ENCODE results near the gene RBFOX2.

RBFOX2 gene

DNA sequence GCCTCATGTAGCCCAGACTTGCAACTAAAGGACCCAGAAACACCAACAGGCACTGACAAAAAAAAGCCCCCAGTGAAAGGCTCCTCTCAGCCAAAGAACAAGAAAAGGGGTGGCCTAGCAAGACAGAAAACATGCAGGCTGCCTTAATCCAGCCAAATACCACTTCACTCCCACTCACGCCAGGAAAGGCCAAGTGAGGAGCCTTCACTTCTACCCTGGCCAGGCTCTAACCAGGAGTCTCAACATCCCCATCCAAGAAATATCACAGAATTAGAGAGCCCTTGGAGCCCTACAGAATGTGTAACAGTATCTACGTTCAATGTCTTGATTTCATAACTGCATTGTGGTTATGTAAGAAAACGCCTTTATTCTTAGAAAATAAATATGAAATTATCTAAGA lies 162.0 kb downstream of the RBFOX2 start:
- no peak overlapping the region for H3K4me2 ChIP-seq (ENCODE audit: low read length)
- no peak overlapping the region for H3K9ac ChIP-seq
- H3K9me3 ChIP-seq (ENCODE audit: control insufficient read depth, low read length), result no peaks in the 10 kb centered on the region
- H3K36me3 ChIP-seq (ENCODE audit: control insufficient read depth, insufficient read depth, low read length), result no peaks in the 10 kb centered on the region
- H2AFZ ChIP-seq, result no peak overlapping the region
- H3K4me1 ChIP-seq, result peaks cover 10% of the 10 kb centered on the region
- H3K27me3 ChIP-seq (ENCODE audit: control insufficient read depth, insufficient read depth, low read length), result no peaks in the 10 kb centered on the region
- H3K79me2 ChIP-seq, result peaks cover 19% of the 10 kb centered on the region
- no peak for TF ChIP-seq CTCF (IDR thresholded peaks at IDR 0.05)
- no peak overlapping the region for H3K4me3 ChIP-seq (ENCODE audit: low read depth, low read length)
- H3K27ac ChIP-seq, result no peak overlapping the region

GRCh38 chr22:35864545-35865165 lies 164.0 kb downstream of the RBFOX2 start:
- TF ChIP-seq CTCF (IDR thresholded peaks at IDR 0.05), result no peak
- Histone ChIP-seq H3K27ac (no peak overlapping the region), H3K27me3 (ENCODE audit: control insufficient read depth, insufficient read depth, low read length) (no peaks in the 10 kb centered on the region), H3K79me2 (peaks cover 25% of the 10 kb centered on the region), H3K9me3 (ENCODE audit: control insufficient read depth, low read length) (no peaks in the 10 kb centered on the region), H3K4me1 (peaks cover 10% of the 10 kb centered on the region), H2AFZ (no peak overlapping the region), H3K9ac (no peak overlapping the region), H3K36me3 (ENCODE audit: control insufficient read depth, insufficient read depth, low read length) (no peaks in the 10 kb centered on the region), H3K4me2 (ENCODE audit: low read length) (no peak overlapping the region), H3K4me3 (ENCODE audit: low read depth, low read length) (no peak overlapping the region)

- Histone ChIP-seq H3K79me2 (peaks cover 25% of the 10 kb centered on the region), H3K9me3 (ENCODE audit: control insufficient read depth, low read length) (no peaks in the 10 kb centered on the region), H2AFZ (no peak overlapping the region), H3K4me3 (ENCODE audit: low read depth, low read length) (no peak overlapping the region), H3K4me2 (ENCODE audit: low read length) (no peak overlapping the region), H3K4me1 (peaks cover 10% of the 10 kb centered on the region), H3K36me3 (ENCODE audit: control insufficient read depth, insufficient read depth, low read length) (no peaks in the 10 kb centered on the region), H3K27ac (no peak overlapping the region), H3K27me3 (ENCODE audit: control insufficient read depth, insufficient read depth, low read length) (no peaks in the 10 kb centered on the region), H3K9ac (no peak overlapping the region)
- no peak for TF ChIP-seq CTCF (IDR thresholded peaks at IDR 0.05)
These were observed 165.2 kb downstream of the RBFOX2 start for GRCh38 chr22:35863432-35863831.

- H3K79me2 ChIP-seq, result peaks cover 23% of the 10 kb centered on the region
- H3K4me2 ChIP-seq (ENCODE audit: low read length), result no peak overlapping the region
- TF ChIP-seq CTCF (IDR thresholded peaks at IDR 0.05), result no peak
- no peaks in the 10 kb centered on the region for H3K9me3 ChIP-seq (ENCODE audit: control insufficient read depth, low read length)
- peaks cover 10% of the 10 kb centered on the region for H3K4me1 ChIP-seq
- H3K9ac ChIP-seq, result no peak overlapping the region
- no peaks in the 10 kb centered on the region for H3K36me3 ChIP-seq (ENCODE audit: control insufficient read depth, insufficient read depth, low read length)
- H3K27ac ChIP-seq, result no peak overlapping the region
- H3K27me3 ChIP-seq (ENCODE audit: control insufficient read depth, insufficient read depth, low read length), result no peaks in the 10 kb centered on the region
- H2AFZ ChIP-seq, result no peak overlapping the region
- H3K4me3 ChIP-seq (ENCODE audit: low read depth, low read length), result no peak overlapping the region
These were observed 165.9 kb downstream of the RBFOX2 start for GRCh38 chr22:35862697-35863096.

- no peaks in the 10 kb centered on the region for H3K36me3 ChIP-seq (ENCODE audit: control insufficient read depth, insufficient read depth, low read length)
- H3K9me3 ChIP-seq (ENCODE audit: control insufficient read depth, low read length), result no peaks in the 10 kb centered on the region
- H3K79me2 ChIP-seq, result peaks cover 23% of the 10 kb centered on the region
- no peak for TF ChIP-seq CTCF (IDR thresholded peaks at IDR 0.05)
- no peak overlapping the region for H3K4me3 ChIP-seq (ENCODE audit: low read depth, low read length)
- no peak overlapping the region for H3K9ac ChIP-seq
- no peak overlapping the region for H3K27ac ChIP-seq
- no peak overlapping the region for H3K4me2 ChIP-seq (ENCODE audit: low read length)
- H2AFZ ChIP-seq, result no peak overlapping the region
- H3K4me1 ChIP-seq, result peaks cover 6% of the 10 kb centered on the region
- H3K27me3 ChIP-seq (ENCODE audit: control insufficient read depth, insufficient read depth, low read length), result no peaks in the 10 kb centered on the region
These were observed 167.2 kb downstream of the RBFOX2 start for GRCh38 chr22:35861451-35861850.
